ENCODE results near the gene TANGO2.

TANGO2 gene

GRCh38 chr22:20015187-20015625 is 5.7 kb upstream of the TANGO2 start:
- TF ChIP-seq CTCF (IDR thresholded peaks at IDR 0.05; ENCODE audit: borderline replicate concordance, insufficient read depth, low read depth, low read length), result no peak
- no peak overlapping the region for H3K4me3 ChIP-seq (ENCODE audit: low read depth, low read length)

GRCh38 chr22:20015971-20016733 is 4.8 kb upstream of the TANGO2 start:
- peak overlapping the region; percentile 81 for H3K4me3 ChIP-seq (ENCODE audit: low read depth, low read length)
- TF ChIP-seq CTCF (IDR thresholded peaks at IDR 0.05; ENCODE audit: borderline replicate concordance, insufficient read depth, low read depth, low read length), result no peak

GRCh38 chr22:20016734-20017621 is 3.9 kb upstream of the TANGO2 start, which contains the start of gene ARVCF:
Gene ARVCF (minus strand): TSS chr22:20016823. CDS start chr22:19990794, 26,029 bp downstream.
- 0 out of 2 replicates have a peak, but pooled peaks have one; percentile 24 for TF ChIP-seq CTCF (IDR thresholded peaks at IDR 0.05; ENCODE audit: borderline replicate concordance, insufficient read depth, low read depth, low read length)

GRCh38 chr22:20017622-20017958 is 3.3 kb upstream of the TANGO2 start:
- no peak for TF ChIP-seq CTCF (IDR thresholded peaks at IDR 0.05; ENCODE audit: borderline replicate concordance, insufficient read depth, low read depth, low read length)
- H3K4me3 ChIP-seq (ENCODE audit: low read depth, low read length), result no peak overlapping the region

More at GRCh38 chr22:20016734-20017621, 3.9 kb upstream of the TANGO2 start, which contains the start of gene ARVCF:
- peak within 1 kb of the TSS; percentile 81 for H3K4me3 ChIP-seq (ENCODE audit: low read depth, low read length)

GRCh38 chr22:20018001-20018400 is 2.9 kb upstream of the TANGO2 start:
- TF ChIP-seq CTCF (IDR thresholded peaks at IDR 0.05; ENCODE audit: borderline replicate concordance, insufficient read depth, low read depth, low read length), result no peak
- H3K4me3 ChIP-seq (ENCODE audit: low read depth, low read length), result no peak overlapping the region

- TF ChIP-seq CTCF (IDR thresholded peaks at IDR 0.05; ENCODE audit: borderline replicate concordance, insufficient read depth, low read depth, low read length), result no peak
Observed at GRCh38 chr22:20019661-20020532, 1.0 kb upstream of the TANGO2 start.

More at GRCh38 chr22:20019661-20020532, 1.0 kb upstream of the TANGO2 start:
- H3K4me3 ChIP-seq (ENCODE audit: low read depth, low read length), result peak overlapping the region; percentile 69
